Rectal smooth muscle tissue (tissue), 1 donor: ENCODE results near the gene TIMM13.
A peak's percentile ranks its signal among the peaks of the same experiment; 100 is the strongest.

Source experiments
- H3K27ac ChIP-seq: one replicate; pipeline ENCODE4 v1.7.0; 2013; ENCODE audit warnings: low read depth, low read length, inconsistent platforms
- H3K27me3 ChIP-seq: one replicate; pipeline ENCODE4 v1.7.0; 2013; ENCODE audit warnings: low read length; ENCODE audit not compliant: control insufficient read depth, insufficient read depth
- H3K36me3 ChIP-seq: one replicate; pipeline ENCODE4 v1.7.0; 2013; ENCODE audit warnings: low read length; ENCODE audit not compliant: control insufficient read depth, insufficient read depth
- H3K4me1 ChIP-seq: one replicate; pipeline ENCODE4 v1.7.0; 2013; ENCODE audit warnings: low read length; ENCODE audit not compliant: control insufficient read depth, insufficient read depth
- H3K4me3 ChIP-seq: one replicate; pipeline ENCODE4 v1.7.0; 2013; ENCODE audit warnings: low read length
- H3K9ac ChIP-seq: one replicate; pipeline ENCODE4 v1.7.0; 2013; ENCODE audit warnings: low read length

Gene TIMM13

GRCh38 chr19:2434721-2435265 is 7.4 kb upstream of the TIMM13 start:
- H3K27ac ChIP-seq = no peak overlapping the region
- peaks cover 9% of the 10 kb centered on the region for H3K36me3 ChIP-seq
- H3K4me3 ChIP-seq = no peak overlapping the region
- H3K27me3 ChIP-seq = no peaks in the 10 kb centered on the region
- H3K4me1 ChIP-seq = no peaks in the 10 kb centered on the region
- no peak overlapping the region for H3K9ac ChIP-seq

DNA sequence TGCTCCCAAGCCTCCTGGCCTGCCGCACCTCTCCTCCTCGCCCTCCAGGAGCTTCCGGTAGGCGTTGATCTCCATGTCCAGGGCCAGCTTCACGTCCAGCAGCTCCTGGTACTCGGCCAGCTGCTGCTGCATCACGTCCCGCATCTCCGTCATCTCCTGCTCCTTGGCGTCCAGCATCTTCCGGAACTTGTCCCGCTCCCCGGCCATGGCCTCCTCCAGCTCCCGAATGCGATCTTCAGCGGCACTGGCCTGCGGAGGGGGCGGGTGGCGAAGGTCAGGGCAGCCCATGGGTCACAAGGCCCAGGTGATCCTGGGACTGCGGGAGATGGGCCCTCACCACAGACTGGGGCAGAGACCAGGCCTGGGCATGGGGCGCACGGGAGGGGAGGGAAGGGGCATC is 6.9 kb upstream of the TIMM13 start:
- Histone ChIP-seq H3K4me3 (no peak overlapping the region), H3K27ac (no peak overlapping the region), H3K36me3 (peaks cover 9% of the 10 kb centered on the region), H3K9ac (no peak overlapping the region), H3K27me3 (no peaks in the 10 kb centered on the region), H3K4me1 (no peaks in the 10 kb centered on the region)

DNA sequence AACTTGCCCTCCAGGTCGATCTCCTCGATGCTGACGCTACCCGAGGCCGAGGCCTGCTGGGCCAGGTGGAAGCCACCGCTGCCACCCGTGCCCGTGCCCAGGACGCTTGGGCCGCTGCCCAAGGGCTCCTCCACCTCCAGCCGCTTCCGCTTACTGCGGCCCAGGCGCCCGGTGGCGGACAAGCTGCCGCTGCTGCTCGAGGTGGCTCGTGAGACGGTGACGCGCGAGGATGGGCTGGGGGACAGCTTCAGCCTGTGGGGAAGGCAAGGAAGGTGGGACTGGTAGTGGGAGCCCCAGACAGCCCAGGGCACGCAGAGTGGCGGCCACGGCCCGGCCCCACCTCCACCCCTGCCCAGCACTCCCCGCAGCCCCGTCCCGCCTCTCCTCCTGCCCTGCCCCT is 6.5 kb upstream of the TIMM13 start:
- no peak overlapping the region for H3K27ac ChIP-seq
- no peaks in the 10 kb centered on the region for H3K4me1 ChIP-seq
- no peak overlapping the region for H3K9ac ChIP-seq
- no peaks in the 10 kb centered on the region for H3K27me3 ChIP-seq
- H3K4me3 ChIP-seq = no peak overlapping the region
- peaks cover 9% of the 10 kb centered on the region for H3K36me3 ChIP-seq

DNA sequence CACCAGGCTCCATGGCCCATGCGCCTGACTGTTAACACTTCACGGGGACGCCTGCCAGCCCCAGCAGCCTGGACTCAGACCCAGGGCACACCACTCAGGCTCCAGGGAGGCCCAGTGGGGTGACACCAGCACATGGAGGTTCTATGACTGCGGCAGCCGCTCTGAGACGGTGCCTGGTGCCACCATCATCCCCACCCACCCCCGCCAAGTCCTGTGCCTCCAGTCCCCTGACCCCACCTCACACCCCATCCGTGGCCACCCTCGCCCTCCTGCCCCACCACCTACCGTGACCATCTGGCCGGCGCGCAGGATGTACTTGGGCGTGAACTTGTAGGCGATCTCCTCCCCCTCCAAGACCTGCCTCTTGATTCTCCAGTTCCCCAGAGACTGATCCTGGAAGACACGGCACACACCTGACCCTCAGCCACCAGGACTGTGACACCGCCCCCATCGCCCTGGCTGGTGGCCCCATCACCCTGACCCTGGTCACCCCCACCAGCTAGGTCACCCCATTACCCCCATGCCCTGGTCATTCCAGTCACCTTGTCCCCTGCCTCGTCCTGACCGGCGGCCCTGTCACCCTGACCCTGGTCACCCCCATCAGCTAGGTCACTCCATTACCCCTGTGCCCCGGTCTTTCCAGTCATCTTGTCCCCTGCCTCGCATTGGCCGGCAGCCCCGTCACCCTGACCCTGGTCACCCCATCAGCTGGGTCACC is 4.9 kb upstream of the TIMM13 start:
- peaks cover 9% of the 10 kb centered on the region for H3K36me3 ChIP-seq

DNA sequence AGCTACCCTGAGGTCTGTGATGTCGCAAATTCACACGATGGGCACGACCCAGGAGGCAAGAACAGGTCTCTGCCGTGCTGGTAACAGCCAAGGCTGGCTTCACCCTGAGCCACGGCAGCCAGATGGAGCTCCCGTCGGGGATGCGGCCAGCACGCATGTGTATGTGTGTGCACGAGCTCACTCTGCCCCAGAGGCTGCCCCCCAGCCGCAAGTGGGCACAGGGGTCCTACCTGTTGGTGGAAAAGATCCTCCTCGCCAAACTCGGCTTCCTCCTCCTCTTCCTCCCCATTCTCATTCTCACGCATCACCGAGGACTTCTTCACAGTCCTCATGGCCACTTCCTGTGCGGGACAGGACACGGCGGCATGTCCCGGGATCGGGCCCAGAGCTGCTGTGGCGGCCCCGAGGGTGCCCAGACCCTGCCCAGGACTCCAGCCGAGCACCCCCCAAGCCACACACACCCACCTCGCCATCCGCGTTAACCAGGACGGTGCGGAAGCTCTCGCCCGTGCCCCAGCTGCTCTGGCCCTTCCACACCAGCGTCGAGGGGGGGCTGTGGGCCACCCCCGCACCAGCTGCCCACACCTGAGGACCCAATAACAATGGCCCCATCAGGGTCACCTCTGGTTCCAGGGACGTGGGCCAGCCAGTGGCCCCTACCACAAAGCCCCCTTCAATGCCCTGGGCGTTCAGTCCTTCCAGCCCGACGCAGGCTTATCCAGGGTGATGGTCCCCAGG is 4.1 kb upstream of the TIMM13 start:
- H3K9ac ChIP-seq = no peak overlapping the region
- H3K27ac ChIP-seq = no peak overlapping the region
- peaks cover 5% of the 10 kb centered on the region for H3K4me1 ChIP-seq
- H3K27me3 ChIP-seq = no peaks in the 10 kb centered on the region
- no peak overlapping the region for H3K4me3 ChIP-seq
- H3K36me3 ChIP-seq = peaks cover 9% of the 10 kb centered on the region

More for the DNA sequence above, 4.9 kb upstream of the TIMM13 start:
- Histone ChIP-seq H3K27me3 (no peaks in the 10 kb centered on the region), H3K9ac (no peak overlapping the region), H3K27ac (no peak overlapping the region), H3K4me1 (peaks cover 2% of the 10 kb centered on the region), H3K4me3 (no peak overlapping the region)

DNA sequence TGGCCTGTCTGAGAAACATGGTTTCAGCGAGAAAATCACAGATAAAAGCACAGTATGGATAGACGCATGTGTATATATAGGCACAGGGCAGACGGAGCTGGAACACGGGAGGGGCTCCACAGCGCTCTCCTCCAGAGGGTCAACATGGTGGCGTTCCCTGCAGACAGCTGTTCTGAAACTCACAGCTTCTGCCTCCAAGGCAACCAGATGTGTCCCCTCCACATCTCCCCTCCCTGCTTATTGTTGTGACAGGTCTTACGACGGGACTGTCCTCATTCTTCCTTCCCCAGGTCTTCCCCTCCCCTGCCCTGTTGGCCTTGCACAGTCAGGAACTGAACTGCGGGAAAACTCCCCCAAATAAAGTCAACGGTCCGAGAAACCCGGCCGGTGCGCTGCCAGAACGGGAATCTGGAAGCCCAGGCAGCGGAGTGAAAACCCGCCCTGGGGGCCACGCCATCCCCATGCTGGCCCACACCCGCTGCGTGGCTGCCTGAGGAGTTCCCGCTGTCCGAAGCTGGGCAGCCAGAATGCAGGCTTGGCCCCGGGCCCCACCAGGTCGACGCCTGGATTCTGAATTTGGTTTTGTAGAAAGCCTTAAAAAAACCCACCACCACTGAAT is 2.6 kb upstream of the TIMM13 start:
- Histone ChIP-seq H3K4me3 (no peak overlapping the region), H3K36me3 (peaks cover 9% of the 10 kb centered on the region), H3K27me3 (no peaks in the 10 kb centered on the region), H3K9ac (no peak overlapping the region), H3K4me1 (peaks cover 11% of the 10 kb centered on the region), H3K27ac (no peak overlapping the region)

DNA sequence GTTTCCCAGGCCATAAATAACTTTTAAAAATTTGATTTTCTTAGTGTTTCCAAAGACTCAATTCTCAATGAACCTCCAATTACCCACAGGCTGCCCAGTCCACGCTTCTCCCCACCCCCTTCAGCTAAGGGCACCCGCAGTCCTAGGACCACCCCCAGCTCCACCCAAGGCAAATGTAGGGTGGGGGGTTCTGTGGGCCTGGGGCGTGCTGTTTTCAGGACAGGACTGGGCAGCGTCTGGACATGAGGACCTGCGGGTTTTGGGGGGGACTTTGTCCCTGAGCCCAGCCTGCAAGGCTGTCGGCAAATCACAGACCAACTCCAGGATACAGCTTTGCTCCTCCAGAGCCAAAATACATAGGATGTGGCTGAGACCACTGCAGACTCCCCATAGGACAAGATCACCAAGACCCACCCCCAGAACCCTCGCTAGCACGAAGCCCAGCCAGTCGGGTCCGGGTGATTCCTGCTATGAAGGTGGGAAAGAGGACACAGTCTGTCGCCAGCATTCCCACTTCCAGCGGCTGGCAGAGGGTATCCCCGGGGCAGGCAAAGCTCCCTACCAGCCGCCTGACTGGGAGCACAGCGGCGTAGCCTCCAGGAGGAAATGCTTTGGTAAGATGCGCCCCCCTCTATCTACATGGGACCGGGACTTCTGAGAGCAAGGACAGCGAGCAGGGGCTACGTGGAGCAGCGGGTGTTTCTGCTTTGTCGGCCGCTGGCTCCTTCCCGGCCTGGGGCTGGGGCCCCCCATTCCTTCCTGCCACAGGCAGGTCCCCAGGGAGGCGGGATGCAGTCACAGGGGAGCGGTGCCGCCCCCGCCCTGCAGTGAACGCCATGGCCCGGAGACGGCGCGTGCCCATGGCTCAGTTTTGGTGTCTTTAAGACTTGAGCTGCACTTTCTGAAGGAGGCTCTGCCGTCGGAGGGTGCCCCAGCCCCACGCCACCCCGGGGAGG is 1.6 kb upstream of the TIMM13 start:
- Histone ChIP-seq H3K4me1 (peaks cover 11% of the 10 kb centered on the region), H3K4me3 (peak overlapping the region; percentile 88), H3K27me3 (no peaks in the 10 kb centered on the region), H3K36me3 (peaks cover 9% of the 10 kb centered on the region), H3K27ac (peak overlapping the region; percentile 98), H3K9ac (no peak overlapping the region)

DNA sequence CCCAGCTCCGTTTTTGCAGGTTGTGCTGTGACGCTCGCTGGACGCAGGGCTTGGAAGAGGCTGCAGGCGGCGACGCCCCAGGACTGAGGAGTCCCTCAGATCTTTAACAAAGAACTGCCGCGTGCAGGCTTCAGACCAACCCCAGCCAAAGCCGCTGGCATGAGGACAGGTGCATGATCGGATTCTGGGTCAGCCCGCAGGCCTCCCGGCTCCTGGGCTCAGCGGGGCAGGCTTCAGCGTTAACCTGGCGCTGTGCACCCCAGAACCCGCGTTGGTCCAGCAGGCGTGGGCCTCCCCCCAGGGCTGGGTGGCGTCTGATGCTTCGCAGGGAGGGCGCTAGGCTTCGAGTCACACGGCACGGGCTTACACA is 920 bp upstream of the TIMM13 start:
- H3K9ac ChIP-seq = peak overlapping the region; percentile 47
- H3K27ac ChIP-seq = peak overlapping the region; percentile 98
- no peaks in the 10 kb centered on the region for H3K27me3 ChIP-seq
- H3K36me3 ChIP-seq = peaks cover 9% of the 10 kb centered on the region
- peak overlapping the region; percentile 88 for H3K4me3 ChIP-seq
- peaks cover 11% of the 10 kb centered on the region for H3K4me1 ChIP-seq

GRCh38 chr19:2426611-2427428 is 566 bp downstream of the TIMM13 start:
- Histone ChIP-seq H3K9ac (peak overlapping the region; percentile 10), H3K27ac (peak overlapping the region; percentile 66), H3K4me1 (peaks cover 11% of the 10 kb centered on the region), H3K4me3 (peak overlapping the region; percentile 88), H3K36me3 (peaks cover 9% of the 10 kb centered on the region), H3K27me3 (no peaks in the 10 kb centered on the region)

GRCh38 chr19:2425622-2426581 is 1.5 kb downstream of the TIMM13 start:
- Histone ChIP-seq H3K4me1 (peaks cover 11% of the 10 kb centered on the region), H3K9ac (no peak overlapping the region), H3K27me3 (no peaks in the 10 kb centered on the region), H3K36me3 (peaks cover 2% of the 10 kb centered on the region), H3K4me3 (peak overlapping the region; percentile 88), H3K27ac (no peak overlapping the region)
